Measurements from ENCODE around the gene COL16A1. TPM values are rescaled to one million over a fixed set of nuclear protein-coding genes. Genes with fewer than 3 reads are reported as not detected.

Gene COL16A1
- total RNA-seq, 1 donor from 2014 or later: 339 TPM

DNA sequence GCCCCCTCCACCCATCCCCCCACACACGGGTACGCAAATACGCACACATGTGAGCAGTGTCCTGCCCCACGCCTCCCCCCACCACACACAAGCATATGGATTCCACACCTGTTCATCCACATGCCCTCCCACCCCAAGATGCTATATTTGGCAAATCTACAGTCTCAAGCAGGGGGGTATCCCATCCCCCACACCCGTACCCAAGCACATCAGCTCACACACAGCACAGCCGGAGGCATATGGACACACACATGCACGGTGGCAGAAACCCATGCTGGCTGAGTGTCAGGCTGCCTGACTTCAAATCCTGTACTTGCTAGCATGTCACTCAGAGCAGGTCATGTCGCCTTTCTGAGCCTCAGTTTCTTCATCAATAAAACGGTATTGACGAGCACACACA lies 10.6 kb downstream of the COL16A1 start:
- H3K4me1 ChIP-seq: no peaks in the 10 kb centered on the region
- H3K9me3 ChIP-seq: no peaks in the 10 kb centered on the region
- DNase-seq (ENCODE audit: low spot score in 2 of 2): no peak
- H3K27ac ChIP-seq: no peak overlapping the region
- no peak overlapping the region for H3K4me3 ChIP-seq
- H3K27me3 ChIP-seq: no peaks in the 10 kb centered on the region
- TF ChIP-seq, protein P1, sequence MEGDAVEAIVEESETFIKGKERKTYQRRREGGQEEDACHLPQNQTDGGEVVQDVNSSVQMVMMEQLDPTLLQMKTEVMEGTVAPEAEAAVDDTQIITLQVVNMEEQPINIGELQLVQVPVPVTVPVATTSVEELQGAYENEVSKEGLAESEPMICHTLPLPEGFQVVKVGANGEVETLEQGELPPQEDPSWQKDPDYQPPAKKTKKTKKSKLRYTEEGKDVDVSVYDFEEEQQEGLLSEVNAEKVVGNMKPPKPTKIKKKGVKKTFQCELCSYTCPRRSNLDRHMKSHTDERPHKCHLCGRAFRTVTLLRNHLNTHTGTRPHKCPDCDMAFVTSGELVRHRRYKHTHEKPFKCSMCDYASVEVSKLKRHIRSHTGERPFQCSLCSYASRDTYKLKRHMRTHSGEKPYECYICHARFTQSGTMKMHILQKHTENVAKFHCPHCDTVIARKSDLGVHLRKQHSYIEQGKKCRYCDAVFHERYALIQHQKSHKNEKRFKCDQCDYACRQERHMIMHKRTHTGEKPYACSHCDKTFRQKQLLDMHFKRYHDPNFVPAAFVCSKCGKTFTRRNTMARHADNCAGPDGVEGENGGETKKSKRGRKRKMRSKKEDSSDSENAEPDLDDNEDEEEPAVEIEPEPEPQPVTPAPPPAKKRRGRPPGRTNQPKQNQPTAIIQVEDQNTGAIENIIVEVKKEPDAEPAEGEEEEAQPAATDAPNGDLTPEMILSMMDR (IDR thresholded peaks at IDR 0.05): no peak
- H3K36me3 ChIP-seq: peaks cover 79 to 87% of the 10 kb centered on the region in 2 donors
- intact Hi-C loops (cut with DNase I): no loop called here

DNA sequence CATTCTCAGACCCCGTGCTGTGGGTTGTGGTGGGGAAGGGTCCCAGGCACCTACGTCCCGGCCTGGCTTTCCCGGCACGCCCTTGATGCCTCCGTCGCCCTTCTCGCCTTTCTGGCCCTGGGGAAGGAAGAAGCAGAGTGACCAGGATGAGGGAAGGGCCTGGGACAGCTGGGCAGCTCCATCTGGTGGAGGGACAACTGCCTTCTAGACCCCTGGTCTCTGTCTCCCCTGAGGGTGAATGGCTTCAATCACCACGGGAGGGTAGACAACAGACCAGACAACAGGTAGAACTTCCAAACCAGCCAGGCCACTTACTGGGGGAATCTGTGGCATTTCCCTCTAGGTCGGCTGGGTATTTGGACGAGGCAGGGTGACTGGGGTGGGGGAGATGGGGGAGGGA lies 11.9 kb downstream of the COL16A1 start:
- Histone ChIP-seq H3K27ac (no peak overlapping the region), H3K36me3 (peaks cover 66 to 83% of the 10 kb centered on the region in 2 donors)
- TF ChIP-seq, protein P1 (IDR thresholded peaks at IDR 0.05): no peak

DNA sequence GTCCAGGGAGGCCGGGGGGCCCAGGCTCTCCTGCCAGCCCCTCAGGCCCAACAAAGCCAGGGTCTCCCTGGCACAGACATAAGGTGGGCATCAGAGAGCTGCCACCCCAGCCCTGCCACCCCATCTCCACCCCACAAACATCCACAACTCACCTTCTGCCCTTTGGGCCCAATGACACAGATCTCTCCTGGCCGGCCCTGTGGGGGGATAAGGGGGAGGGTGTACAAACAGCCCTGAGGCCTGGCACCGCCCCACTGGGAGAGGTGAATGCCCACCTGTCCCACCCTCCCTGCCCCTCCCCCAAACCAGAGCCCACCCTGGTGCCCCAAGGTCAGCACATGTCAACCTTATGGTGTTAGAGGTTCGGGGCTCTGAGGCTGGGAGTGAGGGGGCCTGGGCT lies 12.4 kb downstream of the COL16A1 start:
- DNase-seq (ENCODE audit: low spot score in 2 of 2): no peak
- H3K4me3 ChIP-seq: no peak overlapping the region
- H3K36me3 ChIP-seq: peaks cover 64 to 78% of the 10 kb centered on the region in 2 donors
- intact Hi-C loops (cut with DNase I): no loop called here
- no peaks in the 10 kb centered on the region for H3K9me3 ChIP-seq
- no peaks in the 10 kb centered on the region for H3K27me3 ChIP-seq
- TF ChIP-seq, protein P1 (IDR thresholded peaks at IDR 0.05): no peak
- H3K4me1 ChIP-seq: no peaks in the 10 kb centered on the region
- no peak overlapping the region for H3K27ac ChIP-seq

More for the DNA sequence above, 11.9 kb downstream of the COL16A1 start:
- no peaks in the 10 kb centered on the region for H3K27me3 ChIP-seq
- H3K4me1 ChIP-seq: no peaks in the 10 kb centered on the region
- DNase-seq (ENCODE audit: low spot score in 2 of 2): no peak
- intact Hi-C loops (cut with DNase I): no loop called here
- no peak overlapping the region for H3K4me3 ChIP-seq
- no peaks in the 10 kb centered on the region for H3K9me3 ChIP-seq

DNA sequence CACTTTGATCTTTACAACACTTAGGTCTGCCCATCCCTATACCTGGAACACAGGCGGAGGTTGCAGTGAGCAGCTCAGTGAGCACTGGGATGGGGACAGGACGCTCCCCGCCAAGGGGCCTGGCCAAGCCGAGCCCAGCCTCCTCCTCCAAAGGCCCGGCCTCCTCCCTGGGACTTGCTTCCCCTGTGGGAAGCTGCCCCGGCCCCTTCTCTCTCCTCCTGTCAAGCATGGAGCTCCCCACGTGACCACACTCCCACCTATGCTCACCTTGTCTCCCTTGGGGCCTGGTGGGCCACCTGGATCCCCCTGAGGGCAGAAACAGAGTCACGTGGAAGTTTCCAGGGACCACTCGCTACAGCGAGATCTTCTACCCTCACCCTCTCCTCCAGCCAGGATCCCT lies 12.9 kb downstream of the COL16A1 start:
- DNase-seq (ENCODE audit: low spot score in 2 of 2): no peak
- H3K9me3 ChIP-seq: no peaks in the 10 kb centered on the region
- H3K4me3 ChIP-seq: no peak overlapping the region
- no peaks in the 10 kb centered on the region for H3K27me3 ChIP-seq
- TF ChIP-seq, protein P1 (IDR thresholded peaks at IDR 0.05): no peak
- peaks cover 64 to 78% of the 10 kb centered on the region in 2 donors for H3K36me3 ChIP-seq
- H3K27ac ChIP-seq: no peak overlapping the region
- intact Hi-C loops (cut with DNase I): no loop called here
- H3K4me1 ChIP-seq: no peaks in the 10 kb centered on the region

DNA sequence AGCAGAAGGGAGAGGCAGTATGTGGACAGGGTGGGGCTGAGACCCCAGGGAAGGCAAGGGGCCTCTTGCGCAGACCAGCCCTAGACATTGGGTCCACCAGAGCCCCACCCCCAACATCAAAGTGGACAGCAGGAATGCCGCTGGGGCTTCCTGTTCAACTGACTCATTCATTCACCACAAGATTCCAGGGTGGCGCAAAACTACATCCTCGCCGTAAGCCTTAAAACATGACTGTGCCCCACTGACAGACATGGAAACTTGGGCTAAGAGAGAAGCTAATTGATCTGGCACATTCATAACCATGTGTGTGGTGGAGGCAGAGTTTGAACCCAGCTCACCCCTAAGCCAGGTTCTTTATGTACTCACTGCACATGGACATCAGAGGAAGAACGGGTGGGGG lies 14.0 kb downstream of the COL16A1 start:
- H3K27me3 ChIP-seq: no peaks in the 10 kb centered on the region
- H3K4me1 ChIP-seq: no peaks in the 10 kb centered on the region
- no peaks in the 10 kb centered on the region for H3K9me3 ChIP-seq
- intact Hi-C loops (cut with DNase I): no loop called here
- no peak overlapping the region for H3K27ac ChIP-seq
- peaks cover 64 to 78% of the 10 kb centered on the region in 2 donors for H3K36me3 ChIP-seq
- DNase-seq (ENCODE audit: low spot score in 2 of 2): no peak
- TF ChIP-seq, protein P1 (IDR thresholded peaks at IDR 0.05): no peak
- H3K4me3 ChIP-seq: no peak overlapping the region

DNA sequence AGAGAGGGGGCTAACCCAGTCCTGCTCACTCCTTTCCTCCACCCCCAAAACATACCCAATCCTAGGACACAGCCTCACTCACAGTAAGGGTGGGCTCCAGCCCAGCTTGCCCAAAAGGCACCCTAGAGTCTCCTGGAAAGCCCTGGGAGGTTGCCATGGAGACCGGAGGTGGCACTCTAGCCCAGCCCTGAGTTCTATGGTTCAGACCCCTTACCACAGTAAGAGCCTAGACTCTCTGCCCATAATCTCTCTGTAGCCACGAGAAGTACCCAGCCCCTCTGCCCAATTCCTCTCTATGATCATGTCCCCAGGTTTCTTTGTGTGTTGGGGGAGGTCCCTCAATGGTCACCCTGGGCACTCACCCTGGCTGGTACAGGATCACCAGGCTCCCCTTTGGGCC lies 14.4 kb downstream of the COL16A1 start:
- TF ChIP-seq, protein P1 (IDR thresholded peaks at IDR 0.05): no peak
- no peaks in the 10 kb centered on the region for H3K9me3 ChIP-seq
- no peaks in the 10 kb centered on the region for H3K4me1 ChIP-seq
- no peak overlapping the region for H3K27ac ChIP-seq
- peaks cover 64 to 78% of the 10 kb centered on the region in 2 donors for H3K36me3 ChIP-seq
- H3K27me3 ChIP-seq: no peaks in the 10 kb centered on the region
- intact Hi-C loops (cut with DNase I): no loop called here
- DNase-seq (ENCODE audit: low spot score in 2 of 2): no peak
- H3K4me3 ChIP-seq: no peak overlapping the region
